Stimulated activated CD8-positive, alpha-beta memory T cell treated with anti-CD3 and anti-CD28 coated beads, Interleukin-15, amount 100 ng/mL, for 48 hours (primary cell): ENCODE results near the gene TTF2.
"Not testable (repeated sequence)": the region's sequence is repeated elsewhere in the genome, so short reads cannot be mapped to it uniquely, and the experiment has no call there.

Source experiments
- DNase-seq, 2 donors: peaks; one replicate each; pipeline ENCODE4 v3.0.0-alpha.2; 2020; ENCODE audit warnings: low read depth in 2 of 2

TTF2 gene

GRCh38 chr1:117150316-117150715, 90.2 kb downstream of the TTF2 start:
- DNase-seq: no peak

- not testable (repeated sequence) for DNase-seq
Observed at GRCh38 chr1:117151305-117151704, 91.2 kb downstream of the TTF2 start.
